Astrocyte of the hippocampus (primary cell): Measurements from ENCODE around the gene ODC1.
"Not testable (repeated sequence)": the region's sequence is repeated elsewhere in the genome, so short reads cannot be mapped to it uniquely, and the experiment has no call there.

Experiments used
- DNase-seq: peaks from one replicate; pipeline ENCODE4 v3.0.0; 2011; ENCODE audit warnings: low read depth, low spot score

ODC1 gene

GRCh38 chr2:10453905-10454298 is 5.8 kb upstream of the ODC1 start:
- no peak for DNase-seq

GRCh38 chr2:10452956-10453904 is 5.1 kb upstream of the ODC1 start:
- DNase-seq = peak; percentile 53

- peak; percentile 58 for DNase-seq
Measured at GRCh38 chr2:10452312-10452711, 4.2 kb upstream of the ODC1 start.

- DNase-seq = no peak
Measured at GRCh38 chr2:10451819-10452218, 3.7 kb upstream of the ODC1 start.

- DNase-seq = no peak
Measured at GRCh38 chr2:10449838-10450691, 1.9 kb upstream of the ODC1 start.

- DNase-seq = no peak
Measured at GRCh38 chr2:10449486-10449831, 1.3 kb upstream of the ODC1 start.

GRCh38 chr2:10448576-10449485 is 704 bp upstream of the ODC1 start:
- peak; percentile 97 for DNase-seq

- peak; percentile 59 for DNase-seq
Measured at GRCh38 chr2:10447300-10447894, 730 bp downstream of the ODC1 start.

GRCh38 chr2:10446631-10447030 is 1.5 kb downstream of the ODC1 start:
- DNase-seq = no peak

GRCh38 chr2:10444463-10444862 is 3.7 kb downstream of the ODC1 start:
- DNase-seq = peak; percentile 46

- not testable (repeated sequence) for DNase-seq
Measured at GRCh38 chr2:10442469-10443126, 5.5 kb downstream of the ODC1 start.

GRCh38 chr2:10441948-10442347 is 6.2 kb downstream of the ODC1 start:
- DNase-seq = no peak

GRCh38 chr2:10440736-10441135 is 7.4 kb downstream of the ODC1 start:
- peak; percentile 36 for DNase-seq

GRCh38 chr2:10439971-10440370 is 8.2 kb downstream of the ODC1 start:
- no peak for DNase-seq

- DNase-seq = peak; percentile 78
Measured at GRCh38 chr2:10439185-10439879, 8.8 kb downstream of the ODC1 start.

- no peak for DNase-seq
Measured at GRCh38 chr2:10438688-10439087, 9.4 kb downstream of the ODC1 start.

GRCh38 chr2:10437806-10438205 is 10.3 kb downstream of the ODC1 start:
- DNase-seq = no peak

GRCh38 chr2:10436583-10437110 is 11.5 kb downstream of the ODC1 start:
- DNase-seq = no peak

- DNase-seq = no peak
Measured at GRCh38 chr2:10435820-10436204, 12.3 kb downstream of the ODC1 start.
